GM12878 (cell line): Measurements from ENCODE around the gene PREB. TPM values are rescaled to one million over a fixed set of nuclear protein-coding genes. Genes with fewer than 3 reads are reported as not detected.
A peak's percentile ranks its signal among the peaks of the same experiment; 100 is the strongest.

Source experiments
- BCL3 ChIP-seq: IDR thresholded peaks from 2 replicates; pipeline ENCODE4 v1.6.1; 2011; ENCODE audit warnings: borderline replicate concordance, low read depth, mild to moderate bottlenecking, moderate library complexity, low read length; ENCODE audit not compliant: insufficient read depth, poor library complexity, severe bottlenecking
- BHLHE40 ChIP-seq, 2 experiments: fragments of 450-650 bp in 1 of 2; IDR thresholded peaks; 2 replicates each; pipeline ENCODE4 v1.6.1; 2011 to 2017; ENCODE audit warnings: low read depth in 2 of 2, borderline replicate concordance in 1 of 2, improper control_type of control experiment in 1 of 2, low read length in 1 of 2, mild to moderate bottlenecking in 1 of 2
- CBFB ChIP-seq: IDR thresholded peaks from 2 replicates; pipeline ENCODE4 v1.6.1; 2016; ENCODE audit warnings: antibody characterized with exemption, low read depth
- CBX3 ChIP-seq: fragments of 200-600 bp; sonication (generic); IDR thresholded peaks from 2 replicates; pipeline ENCODE4 v1.6.1; 2016; ENCODE audit warnings: low read depth, borderline replicate concordance
- ZNF24 ChIP-seq: fragments of 450-650 bp; IDR thresholded peaks from 2 replicates; pipeline ENCODE4 v1.6.1; 2017; ENCODE audit warnings: antibody characterized with exemption, mild to moderate bottlenecking
- polyA plus RNA-seq, 11 experiments: library from polyadenylated mRNA; depleted of rRNA in 4 of 11; unstranded in 6 of 11; stranded (reverse) in 5 of 11; fragments of >200 nt; fragmentation: Nextera tagmentation in 4 of 11; fragmentation: Illumina TruSeq in 1 of 11; extraction: Ambion mirVana in 4 of 11; extraction: Trizol in 1 of 11; gene quantifications; 1 replicate in 1 of 11; 2 replicates in 10 of 11; pipeline versions ENCODE4 v1.2.1 to v1.2.3, GENCODE V29; 2011 to 2016; ENCODE audit warnings: inconsistent platforms in 2 of 11, missing spikeins in 2 of 11, low read depth in 1 of 11
- total RNA-seq, 4 experiments: library from RNA; depleted of rRNA in 3 of 4; stranded (reverse); fragments of >200 nt in 3 of 4; fragmentation: Illumina TruSeq in 1 of 4; extraction: Trizol in 1 of 4; gene quantifications; 2 replicates each; pipeline versions ENCODE4 v1.2.1 to v1.2.3, GENCODE V29; 2013 to 2021
- TF ChIP-seq, protein P1 (sequence below): fragments of 450-650 bp; IDR thresholded peaks from 2 replicates; pipeline ENCODE4 v1.6.1; 2017; ENCODE audit warnings: mild to moderate bottlenecking, low read depth, inconsistent platforms; ENCODE audit not compliant: poor library complexity, severe bottlenecking
- TF ChIP-seq, protein P2 (sequence below): fragments of 450-650 bp; IDR thresholded peaks from 2 replicates; pipeline ENCODE4 v1.6.1; 2017; ENCODE audit warnings: low read depth, mild to moderate bottlenecking, moderate library complexity

The PREB gene
- total and polyA plus RNA-seq, 10 of the 15 experiments (the other 5 are each of a cell fraction or from before 2014, with no cell fraction given), result 26.3 to 101 (median 52.7) TPM

DNA sequence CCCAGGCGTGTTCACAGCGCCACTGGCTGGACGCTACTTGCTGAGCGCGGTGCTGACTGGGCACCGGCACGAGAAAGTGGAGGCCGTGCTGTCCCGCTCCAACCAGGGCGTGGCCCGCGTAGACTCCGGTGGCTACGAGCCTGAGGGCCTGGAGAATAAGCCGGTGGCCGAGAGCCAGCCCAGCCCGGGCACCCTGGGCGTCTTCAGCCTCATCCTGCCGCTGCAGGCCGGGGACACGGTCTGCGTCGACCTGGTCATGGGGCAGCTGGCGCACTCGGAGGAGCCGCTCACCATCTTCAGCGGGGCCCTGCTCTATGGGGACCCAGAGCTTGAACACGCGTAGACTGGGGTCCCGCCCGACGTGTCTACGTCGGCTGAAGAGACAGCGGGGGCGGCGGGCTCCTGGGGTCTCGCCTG is 48.8 kb downstream of the PREB start (continued):
- TF ChIP-seq ZNF24 (no peak), BCL3 (no peak), CBX3 (no peak), BHLHE40 (IDR thresholded peaks at IDR 0.05; ENCODE audit: borderline replicate concordance in 1 of 2, low read depth in 2 of 2, low read length in 1 of 2) (peak; percentile 20 to 76; a peak in 2 of 4 replicates), CBFB (no peak)
- TF ChIP-seq, protein P1, sequence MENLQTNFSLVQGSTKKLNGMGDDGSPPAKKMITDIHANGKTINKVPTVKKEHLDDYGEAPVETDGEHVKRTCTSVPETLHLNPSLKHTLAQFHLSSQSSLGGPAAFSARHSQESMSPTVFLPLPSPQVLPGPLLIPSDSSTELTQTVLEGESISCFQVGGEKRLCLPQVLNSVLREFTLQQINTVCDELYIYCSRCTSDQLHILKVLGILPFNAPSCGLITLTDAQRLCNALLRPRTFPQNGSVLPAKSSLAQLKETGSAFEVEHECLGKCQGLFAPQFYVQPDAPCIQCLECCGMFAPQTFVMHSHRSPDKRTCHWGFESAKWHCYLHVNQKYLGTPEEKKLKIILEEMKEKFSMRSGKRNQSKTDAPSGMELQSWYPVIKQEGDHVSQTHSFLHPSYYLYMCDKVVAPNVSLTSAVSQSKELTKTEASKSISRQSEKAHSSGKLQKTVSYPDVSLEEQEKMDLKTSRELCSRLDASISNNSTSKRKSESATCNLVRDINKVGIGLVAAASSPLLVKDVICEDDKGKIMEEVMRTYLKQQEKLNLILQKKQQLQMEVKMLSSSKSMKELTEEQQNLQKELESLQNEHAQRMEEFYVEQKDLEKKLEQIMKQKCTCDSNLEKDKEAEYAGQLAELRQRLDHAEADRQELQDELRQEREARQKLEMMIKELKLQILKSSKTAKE, result no peak
- TF ChIP-seq, protein P2, sequence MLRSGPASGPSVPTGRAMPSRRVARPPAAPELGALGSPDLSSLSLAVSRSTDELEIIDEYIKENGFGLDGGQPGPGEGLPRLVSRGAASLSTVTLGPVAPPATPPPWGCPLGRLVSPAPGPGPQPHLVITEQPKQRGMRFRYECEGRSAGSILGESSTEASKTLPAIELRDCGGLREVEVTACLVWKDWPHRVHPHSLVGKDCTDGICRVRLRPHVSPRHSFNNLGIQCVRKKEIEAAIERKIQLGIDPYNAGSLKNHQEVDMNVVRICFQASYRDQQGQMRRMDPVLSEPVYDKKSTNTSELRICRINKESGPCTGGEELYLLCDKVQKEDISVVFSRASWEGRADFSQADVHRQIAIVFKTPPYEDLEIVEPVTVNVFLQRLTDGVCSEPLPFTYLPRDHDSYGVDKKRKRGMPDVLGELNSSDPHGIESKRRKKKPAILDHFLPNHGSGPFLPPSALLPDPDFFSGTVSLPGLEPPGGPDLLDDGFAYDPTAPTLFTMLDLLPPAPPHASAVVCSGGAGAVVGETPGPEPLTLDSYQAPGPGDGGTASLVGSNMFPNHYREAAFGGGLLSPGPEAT, result no peak
- TF ChIP-seq, all 136 proteins: peak for 9
